ENCODE measurements around the gene DHRSX.
"Not testable (repeated sequence)": the region's sequence is repeated elsewhere in the genome, so short reads cannot be mapped to it uniquely, and the experiment has no call there.

The DHRSX gene

GRCh38 chrX:2425286-2426071 is 75.3 kb downstream of the DHRSX start:
- no peak for DNase-seq (ENCODE audit: low read depth)

- no peak for DNase-seq (ENCODE audit: low read depth)
These were observed 76.5 kb downstream of the DHRSX start for GRCh38 chrX:2424317-2424716.

DNA sequence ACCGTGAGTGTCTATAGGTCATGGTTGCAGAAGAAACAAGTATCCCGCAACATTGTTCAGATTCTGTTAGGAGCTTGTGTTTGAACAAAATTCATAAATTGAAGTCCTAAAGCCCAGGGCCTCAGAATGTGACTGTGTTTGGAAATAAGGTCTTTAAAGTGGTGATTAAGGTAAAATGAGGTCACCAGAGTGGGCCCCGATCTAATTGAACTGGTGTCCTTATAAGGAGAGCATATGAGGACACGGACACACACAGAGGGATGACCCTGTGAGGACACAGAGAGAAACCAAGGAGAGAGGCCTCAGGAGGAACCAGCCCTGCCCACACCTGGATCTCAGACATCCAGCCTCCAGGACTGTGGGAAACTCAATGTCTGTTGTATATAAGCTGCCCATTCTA is 76.9 kb downstream of the DHRSX start:
- DNase-seq (ENCODE audit: low read depth), result no peak

GRCh38 chrX:2423282-2423681 is 77.5 kb downstream of the DHRSX start:
- DNase-seq (ENCODE audit: low read depth), result no peak

- DNase-seq (ENCODE audit: low read depth), result not testable (repeated sequence)
These were observed 81.4 kb downstream of the DHRSX start for GRCh38 chrX:2419418-2419817.

DNA sequence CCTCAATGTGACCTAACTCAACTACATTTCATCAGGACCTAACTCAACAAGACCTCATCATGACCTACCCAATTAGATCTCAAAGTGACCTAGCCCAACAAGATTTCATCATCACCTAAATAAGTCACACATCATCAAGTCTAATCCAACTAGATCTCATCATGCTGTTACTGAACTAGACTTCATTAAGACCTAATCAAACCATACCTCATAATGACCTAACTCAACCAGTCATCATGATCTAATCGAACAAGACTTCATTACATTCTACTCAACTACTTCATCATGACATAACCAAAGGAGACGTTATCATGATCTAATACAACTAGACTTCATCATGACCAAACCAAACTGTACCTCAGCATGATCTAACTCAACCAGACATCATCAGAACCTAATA is 82.8 kb downstream of the DHRSX start:
- no peak for DNase-seq (ENCODE audit: low read depth)

DNA sequence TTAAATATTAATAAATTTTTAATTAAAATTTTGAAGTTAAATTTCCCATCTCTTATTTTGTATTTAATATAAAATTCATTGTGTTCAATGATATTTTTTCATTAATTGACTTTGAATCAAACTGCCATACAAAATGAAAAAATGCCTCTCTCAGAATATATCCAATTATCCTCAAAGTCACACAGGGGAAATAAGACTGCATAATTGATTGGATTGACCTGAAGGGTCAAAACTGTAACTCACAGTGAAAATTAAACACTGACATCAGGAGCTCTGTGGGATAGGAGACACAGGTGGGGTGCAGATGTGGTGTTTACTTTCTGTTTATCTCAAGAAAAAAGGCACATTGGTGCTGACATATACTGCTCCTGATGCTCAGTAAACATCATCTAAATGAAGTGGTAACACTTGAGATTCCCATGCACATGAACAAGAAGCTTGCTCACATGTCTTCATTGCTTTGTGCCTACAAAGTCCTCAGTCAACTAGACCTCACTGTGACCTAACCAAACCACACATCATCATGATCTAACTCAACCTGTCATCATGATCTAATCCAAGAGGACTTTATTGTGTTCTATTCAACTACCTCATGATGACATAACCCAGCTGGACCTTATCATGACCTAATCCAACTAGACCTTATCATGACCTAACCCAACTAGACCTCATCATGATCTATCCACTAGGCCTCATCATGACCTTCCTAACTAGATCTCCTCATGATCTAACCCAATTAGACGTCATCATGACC is 83.7 kb downstream of the DHRSX start:
- DNase-seq (ENCODE audit: low read depth), result no peak

DNA sequence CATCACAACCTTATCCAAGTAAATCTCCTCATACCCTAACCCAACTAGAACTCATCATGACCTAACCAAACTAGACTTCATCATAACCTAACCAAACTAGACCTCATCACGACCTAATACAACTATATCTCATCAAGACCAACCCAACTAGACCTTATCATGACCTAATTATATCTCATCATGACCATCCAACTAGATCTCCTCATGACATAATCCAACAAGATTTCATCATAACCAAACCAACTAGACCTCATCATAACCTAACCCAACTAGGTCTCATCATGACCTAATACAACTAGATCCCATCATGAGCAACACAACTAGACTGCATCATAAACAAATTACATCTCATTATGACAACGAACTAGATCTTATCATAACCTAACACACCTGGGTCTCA is 86.4 kb downstream of the DHRSX start:
- DNase-seq (ENCODE audit: low read depth), result no peak

- DNase-seq (ENCODE audit: low read depth), result no peak
These were observed 86.8 kb downstream of the DHRSX start for GRCh38 chrX:2413969-2414368.

DNA sequence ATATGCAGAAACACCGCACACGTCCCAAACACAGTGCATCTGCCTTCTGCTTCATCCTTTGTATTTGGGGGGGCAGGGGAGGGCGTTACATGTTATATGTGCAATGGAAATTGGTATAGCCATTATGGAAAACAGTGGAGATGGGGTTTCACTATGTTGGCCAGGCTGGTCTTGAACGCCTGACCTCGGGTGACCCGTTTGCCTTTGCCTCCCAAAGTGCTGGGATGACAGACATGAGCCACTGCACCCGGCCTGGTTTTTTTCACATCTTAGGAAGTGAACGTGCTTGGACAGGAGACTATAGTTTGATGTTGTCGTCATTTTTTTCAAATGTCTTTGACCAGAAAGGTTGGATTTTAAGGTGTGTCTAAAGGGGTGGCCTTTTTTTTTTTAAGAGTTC is 88.6 kb downstream of the DHRSX start:
- no peak for DNase-seq (ENCODE audit: low read depth)

DNA sequence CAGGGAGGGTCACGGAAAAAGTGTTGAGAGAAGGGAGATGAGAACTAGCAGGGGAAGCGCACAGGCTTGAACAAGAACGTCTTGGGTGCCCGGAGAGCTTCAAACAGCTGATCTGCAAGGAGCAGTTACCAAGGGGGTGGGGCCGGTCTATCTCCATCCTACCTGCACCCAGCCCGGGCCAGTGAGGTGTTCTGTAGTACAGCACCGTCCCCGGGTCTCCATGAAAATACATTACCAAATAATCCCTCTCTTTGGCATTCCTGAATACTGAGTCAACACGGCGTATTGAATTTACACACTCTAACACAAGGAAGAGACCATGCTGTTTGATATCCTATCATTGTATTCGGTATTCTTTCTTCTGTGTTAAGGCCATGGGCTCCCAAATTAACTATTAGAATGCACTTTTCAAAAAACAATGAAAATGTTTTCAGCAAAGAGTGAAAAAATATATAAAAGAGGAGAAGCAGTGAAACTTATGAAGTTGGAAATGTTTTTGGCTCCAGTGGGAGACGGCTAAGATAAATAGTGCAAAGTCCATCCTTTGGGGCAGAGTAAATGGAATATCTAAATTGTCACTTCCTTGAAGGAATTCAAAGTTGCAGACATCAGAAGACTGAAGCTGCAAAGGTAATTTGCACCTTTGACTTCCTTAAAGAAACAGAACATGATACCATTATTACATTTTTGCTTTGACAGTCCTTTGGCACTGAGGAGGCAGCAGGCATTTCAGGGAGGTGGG is 90.3 kb downstream of the DHRSX start:
- no peak for DNase-seq (ENCODE audit: low read depth)

DNA sequence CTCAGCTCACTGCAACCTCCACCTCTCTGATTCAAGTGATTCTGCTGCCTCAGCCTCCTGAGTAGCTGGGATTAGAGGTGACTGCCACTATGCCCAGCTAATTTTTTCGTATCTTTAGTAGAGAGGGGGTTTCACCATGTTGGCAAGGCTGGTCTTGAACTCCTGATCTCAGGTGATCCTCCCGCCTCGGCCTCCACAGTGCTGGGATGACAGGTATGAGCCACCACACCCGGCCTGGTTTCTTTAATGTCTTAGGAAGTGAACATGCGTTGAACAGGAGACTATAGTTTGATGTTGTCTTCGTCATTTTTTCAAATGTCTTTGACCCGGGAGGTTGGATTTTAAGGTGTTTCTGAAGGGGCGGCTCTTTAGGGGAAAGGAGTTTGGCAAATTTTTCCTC is 91.0 kb downstream of the DHRSX start:
- DNase-seq (ENCODE audit: low read depth), result no peak

- no peak for DNase-seq (ENCODE audit: low read depth)
These were observed 91.9 kb downstream of the DHRSX start for GRCh38 chrX:2408856-2409255.

DNA sequence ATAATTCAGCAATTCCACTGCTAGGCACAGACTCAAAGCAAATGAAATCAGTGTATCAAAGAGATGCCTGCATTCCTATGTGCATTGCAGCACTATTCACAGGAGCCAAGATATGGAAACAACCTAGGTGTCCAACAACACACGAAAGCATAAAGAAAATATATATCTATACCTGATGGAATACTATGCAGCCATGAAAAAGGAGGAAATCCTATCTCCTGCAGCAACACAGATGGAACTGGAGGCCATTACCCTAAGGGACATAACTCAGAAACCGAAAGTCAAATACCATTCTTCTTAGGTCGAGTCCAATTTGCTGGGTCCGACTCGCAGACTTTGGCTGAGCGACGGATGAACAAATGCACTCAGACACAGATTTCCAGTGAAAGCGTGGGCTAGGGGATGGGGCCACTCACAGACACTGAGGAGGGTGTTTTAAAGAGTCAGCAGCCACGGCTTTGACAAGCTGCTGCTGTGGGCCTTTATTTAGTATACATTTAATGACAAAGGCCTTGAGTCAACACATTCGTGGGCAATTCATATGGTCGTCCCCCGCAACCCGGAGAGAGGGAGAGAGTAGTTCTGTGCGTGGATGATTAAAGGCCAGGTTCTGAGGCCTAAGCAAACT is 93.8 kb downstream of the DHRSX start:
- no peak for DNase-seq (ENCODE audit: low read depth)

GRCh38 chrX:2404776-2405175 is 96.0 kb downstream of the DHRSX start:
- no peak for DNase-seq (ENCODE audit: low read depth)

DNA sequence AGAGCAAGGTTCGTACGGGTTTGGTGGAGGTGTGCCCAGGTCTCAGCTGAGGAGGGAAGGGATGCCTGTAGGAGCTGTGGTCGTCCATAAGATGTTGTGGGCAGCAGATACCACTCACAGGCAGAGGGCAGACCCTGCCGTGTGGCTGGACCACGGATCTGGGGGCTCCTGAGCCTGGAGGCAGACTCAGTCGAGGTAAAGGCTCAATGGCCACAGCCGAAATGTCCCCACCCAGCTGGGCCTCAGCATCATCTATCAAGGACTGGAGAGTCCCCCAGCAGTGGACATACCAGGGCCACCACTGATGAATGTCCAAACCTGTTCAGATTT is 98.5 kb downstream of the DHRSX start:
- DNase-seq (ENCODE audit: low read depth), result no peak

GRCh38 chrX:2401590-2402360 is 99.0 kb downstream of the DHRSX start:
- DNase-seq (ENCODE audit: low read depth), result no peak

DNA sequence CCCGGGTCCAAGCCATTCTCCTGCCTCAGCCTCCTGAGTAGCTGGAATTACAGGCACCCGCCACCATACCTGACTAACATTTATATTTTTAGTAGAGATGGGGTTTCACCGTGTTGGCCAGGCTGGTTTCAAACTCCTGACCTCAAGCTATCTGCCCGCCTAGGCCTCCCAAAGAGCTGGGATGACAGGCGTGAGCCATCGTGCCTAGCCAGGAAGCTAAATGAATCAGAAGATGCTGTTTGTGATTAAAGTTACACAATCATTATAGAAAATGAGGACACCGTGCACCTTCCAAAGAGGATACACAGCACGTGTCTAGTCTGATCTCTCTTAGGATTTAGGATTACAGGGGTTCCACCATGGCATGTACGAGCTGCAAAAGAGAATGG is 99.6 kb downstream of the DHRSX start:
- no peak for DNase-seq (ENCODE audit: low read depth)

- DNase-seq (ENCODE audit: low read depth), result no peak
These were observed 102.6 kb downstream of the DHRSX start for GRCh38 chrX:2398064-2398656.

DNA sequence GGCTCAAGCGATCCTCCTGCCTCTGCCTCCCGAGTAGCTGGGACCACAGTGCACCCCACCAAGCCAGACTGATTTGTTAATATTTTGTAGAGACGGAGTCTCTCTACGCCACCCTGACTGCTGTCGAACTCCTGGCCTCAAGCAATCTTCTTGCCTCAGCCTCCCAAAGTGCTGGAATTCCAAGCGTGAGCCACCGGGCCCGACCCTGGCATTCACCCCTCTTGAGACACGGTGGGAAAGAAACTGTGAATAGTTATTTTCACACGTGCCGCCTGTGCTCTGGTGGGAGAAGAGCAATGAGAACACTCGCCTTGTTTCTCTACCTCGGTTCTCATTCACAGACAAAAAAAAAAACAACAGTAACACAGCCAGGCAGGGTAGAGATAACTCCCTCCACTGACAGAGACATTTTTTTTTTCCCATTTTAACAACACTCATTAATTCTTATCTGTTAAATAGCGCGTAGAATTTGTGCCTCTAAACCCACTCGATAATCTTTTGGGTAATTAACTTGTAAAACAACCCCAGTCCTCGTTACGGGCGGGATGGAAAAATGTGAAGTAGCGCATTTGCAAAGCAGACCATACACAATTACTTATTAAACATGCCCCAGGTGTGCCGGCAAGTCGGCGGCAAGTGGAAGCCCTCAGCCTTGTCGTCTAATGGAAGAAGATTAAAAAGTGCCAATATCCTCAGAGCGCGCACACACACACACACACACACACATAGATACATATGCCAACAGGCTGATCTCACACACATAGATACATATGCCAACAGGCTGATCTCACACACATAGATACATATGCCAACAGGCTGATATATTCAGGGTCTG is 103.3 kb downstream of the DHRSX start:
- DNase-seq (ENCODE audit: low read depth), result no peak
